ENCODE measurements around the gene NPEPL1. TPM values are rescaled to one million over a fixed set of nuclear protein-coding genes. Genes with fewer than 3 reads are reported as not detected.
"Not testable (repeated sequence)": the region's sequence is repeated elsewhere in the genome, so short reads cannot be mapped to it uniquely, and the experiment has no call there.

Gene NPEPL1
- total and polyA plus RNA-seq, 7 experiments from 2014 or later = 6.2 to 76.2 (median 49.5) TPM

- peaks cover 6 to 39% (median 15%) of the 10 kb centered on the region in 5 donors for H3K27me3 Mint-ChIP-seq
- H3K36me3 ChIP-seq (ENCODE audit: control insufficient read depth in 2 of 3, insufficient read depth in 3 of 3, low read length in 3 of 3); DNase-seq; H3K9me3 Mint-ChIP-seq; H3K4me3 ChIP-seq (ENCODE audit: low read length); POLR2A ChIA-PET; H3K4me1 ChIP-seq (ENCODE audit: control insufficient read depth in 2 of 2, insufficient read depth in 2 of 2, low read length in 2 of 2); H3K27ac Mint-ChIP-seq; H3K4me1 Mint-ChIP-seq; H3K27ac ChIP-seq (ENCODE audit: low read depth, low read length); H3K9me3 ChIP-seq (ENCODE audit: control insufficient read depth in 2 of 3, low read length in 3 of 3); H3K27me3 ChIP-seq (ENCODE audit: control insufficient read depth in 2 of 2, insufficient read depth in 2 of 2, low read length in 2 of 2); intact Hi-C loops (cut with micrococcal nuclease); CTCF ChIA-PET; H3K36me3 Mint-ChIP-seq; H3K4me3 Mint-ChIP-seq; ATAC-seq: not testable (repeated sequence)
Observed at GRCh38 chr20:58750706-58751105, 58.1 kb downstream of the NPEPL1 start.

DNA sequence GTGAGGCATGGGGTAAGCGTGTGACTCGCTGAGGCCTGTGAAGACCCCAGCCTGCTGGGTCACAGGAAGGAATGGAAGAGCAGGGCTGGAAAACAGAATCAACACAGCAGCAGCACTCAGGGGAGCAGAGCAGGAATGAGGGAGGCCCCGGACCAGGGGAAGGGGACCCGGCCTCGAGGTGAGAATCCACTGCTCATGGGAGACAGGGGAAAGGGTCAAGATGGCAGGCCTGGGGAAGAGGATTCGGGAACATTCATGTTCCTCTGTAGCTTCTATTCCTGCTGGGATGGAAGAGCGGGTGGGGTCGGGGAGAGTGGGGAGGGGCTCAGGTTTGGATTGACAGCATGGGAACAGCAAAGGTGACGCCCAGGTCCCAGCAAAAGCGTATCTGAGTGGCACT, 59.4 kb downstream of the NPEPL1 start:
- Mint-ChIP-seq H3K27me3 (peaks cover 12 to 31% (median 12%) of the 10 kb centered on the region in 5 donors), H3K36me3 (peaks cover 0 to 4% (median 0%) of the 10 kb centered on the region in 5 donors), H3K4me3 (no peak overlapping the region), H3K27ac (no peak overlapping the region), H3K9me3 (no peaks in the 10 kb centered on the region), H3K4me1 (peaks cover 0 to 6% (median 0%) of the 10 kb centered on the region in 7 donors)
- Histone ChIP-seq H3K9me3 (ENCODE audit: control insufficient read depth in 2 of 3, low read length in 3 of 3) (no peaks in the 10 kb centered on the region), H3K4me1 (ENCODE audit: control insufficient read depth in 2 of 2, insufficient read depth in 2 of 2, low read length in 2 of 2) (no peaks in the 10 kb centered on the region), H3K27me3 (ENCODE audit: control insufficient read depth in 2 of 2, insufficient read depth in 2 of 2, low read length in 2 of 2) (no peaks in the 10 kb centered on the region), H3K27ac (ENCODE audit: low read depth, low read length) (no peak overlapping the region), H3K4me3 (ENCODE audit: low read length) (no peak overlapping the region), H3K36me3 (ENCODE audit: control insufficient read depth in 2 of 3, insufficient read depth in 3 of 3, low read length in 3 of 3) (no peaks in the 10 kb centered on the region)
- CTCF ChIA-PET = no interaction called here
- ATAC-seq = no peak
- POLR2A ChIA-PET = no interaction called here
- DNase-seq = no peak
- intact Hi-C loops (cut with micrococcal nuclease) = no loop called here

DNA sequence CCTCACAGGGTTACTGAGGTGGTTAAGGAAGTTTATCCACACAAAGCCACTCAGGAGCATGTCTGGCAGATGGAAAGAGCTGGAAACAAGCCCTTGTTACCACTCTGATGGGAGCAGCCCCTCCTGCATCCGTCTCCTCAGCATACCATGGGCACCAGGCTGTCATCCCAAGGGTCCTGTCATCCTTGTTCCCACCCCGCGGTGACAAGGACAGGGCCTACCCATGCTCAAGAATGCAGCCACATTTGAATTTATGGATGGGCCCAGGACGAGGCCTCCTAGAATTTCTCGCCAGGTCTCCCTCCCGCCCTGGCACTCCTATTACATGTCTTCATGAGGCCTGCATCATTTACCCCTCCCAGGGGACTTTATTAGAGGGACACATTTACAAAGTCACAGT, 60.0 kb downstream of the NPEPL1 start:
- peaks cover 0 to 4% (median 0%) of the 10 kb centered on the region in 5 donors for H3K36me3 Mint-ChIP-seq
- H3K27ac ChIP-seq (ENCODE audit: low read depth, low read length) = no peak overlapping the region
- H3K27ac Mint-ChIP-seq = no peak overlapping the region
- CTCF ChIA-PET = no interaction called here
- H3K9me3 ChIP-seq (ENCODE audit: control insufficient read depth in 2 of 3, low read length in 3 of 3) = no peaks in the 10 kb centered on the region
- ATAC-seq (no peak), DNase-seq (no peak)
- H3K4me1 ChIP-seq (ENCODE audit: control insufficient read depth in 2 of 2, insufficient read depth in 2 of 2, low read length in 2 of 2) = no peaks in the 10 kb centered on the region
- no peaks in the 10 kb centered on the region for H3K36me3 ChIP-seq (ENCODE audit: control insufficient read depth in 2 of 3, insufficient read depth in 3 of 3, low read length in 3 of 3)
- POLR2A ChIA-PET = no interaction called here
- no peak overlapping the region for H3K4me3 ChIP-seq (ENCODE audit: low read length)
- intact Hi-C loops (cut with micrococcal nuclease) = no loop called here
- no peak overlapping the region for H3K4me3 Mint-ChIP-seq
- peaks cover 12 to 31% (median 13%) of the 10 kb centered on the region in 5 donors for H3K27me3 Mint-ChIP-seq
- peaks cover 0 to 1% (median 0%) of the 10 kb centered on the region in 11 donors for H3K9me3 Mint-ChIP-seq
- no peaks in the 10 kb centered on the region for H3K27me3 ChIP-seq (ENCODE audit: control insufficient read depth in 2 of 2, insufficient read depth in 2 of 2, low read length in 2 of 2)
- H3K4me1 Mint-ChIP-seq = peaks cover 0 to 6% (median 0%) of the 10 kb centered on the region in 7 donors

DNA sequence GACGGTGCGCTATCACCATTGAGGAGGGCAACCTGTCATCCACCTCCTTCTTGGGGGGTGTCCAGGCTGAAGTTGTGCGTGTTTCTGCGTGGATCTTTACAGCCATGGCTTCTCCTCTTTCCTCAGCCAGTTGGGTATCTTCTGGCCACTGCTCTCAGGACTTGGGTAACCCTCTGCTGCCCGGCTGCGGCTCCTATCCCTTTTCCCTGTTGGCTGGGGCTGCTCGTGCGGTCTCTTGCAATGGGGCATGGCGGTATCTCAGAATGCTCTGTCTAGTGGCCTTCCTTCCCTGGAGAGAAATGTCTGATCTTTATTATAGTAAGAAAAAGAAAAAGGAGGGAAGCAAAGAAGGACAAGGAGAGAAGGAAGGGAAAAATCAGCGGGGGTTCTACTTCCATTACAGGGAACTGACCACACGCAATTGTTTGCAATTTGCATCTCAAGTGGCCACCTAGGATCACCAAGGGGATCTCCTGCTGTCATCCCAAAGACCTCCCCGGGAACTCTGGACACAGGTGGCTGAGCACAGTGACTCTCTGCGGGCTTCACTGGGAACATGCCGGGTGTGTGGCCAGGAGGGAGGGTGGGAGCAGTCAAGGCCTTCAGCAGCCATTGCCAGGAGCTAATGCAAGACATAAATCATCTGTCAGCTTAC, 60.8 kb downstream of the NPEPL1 start:
- H3K27ac Mint-ChIP-seq = no peak overlapping the region
- DNase-seq (no peak), ATAC-seq (no peak)
- H3K27ac ChIP-seq (ENCODE audit: low read depth, low read length) = no peak overlapping the region
- no peak overlapping the region for H3K4me3 ChIP-seq (ENCODE audit: low read length)
- H3K9me3 Mint-ChIP-seq = peaks cover 0 to 1% (median 0%) of the 10 kb centered on the region in 11 donors
- H3K27me3 Mint-ChIP-seq = peaks cover 11 to 31% (median 12%) of the 10 kb centered on the region in 5 donors
- H3K4me1 ChIP-seq (ENCODE audit: control insufficient read depth in 2 of 2, insufficient read depth in 2 of 2, low read length in 2 of 2) = no peaks in the 10 kb centered on the region
- H3K36me3 Mint-ChIP-seq = peaks cover 0 to 4% (median 0%) of the 10 kb centered on the region in 5 donors
- no peaks in the 10 kb centered on the region for H3K27me3 ChIP-seq (ENCODE audit: control insufficient read depth in 2 of 2, insufficient read depth in 2 of 2, low read length in 2 of 2)
- no peak overlapping the region for H3K4me3 Mint-ChIP-seq
- ChIA-PET POLR2A (no interaction called here), CTCF (no interaction called here)
- no peaks in the 10 kb centered on the region for H3K9me3 ChIP-seq (ENCODE audit: control insufficient read depth in 2 of 3, low read length in 3 of 3)
- H3K4me1 Mint-ChIP-seq = peaks cover 0 to 6% (median 0%) of the 10 kb centered on the region in 7 donors
- no peaks in the 10 kb centered on the region for H3K36me3 ChIP-seq (ENCODE audit: control insufficient read depth in 2 of 3, insufficient read depth in 3 of 3, low read length in 3 of 3)
- intact Hi-C loops (cut with micrococcal nuclease) = no loop called here

DNA sequence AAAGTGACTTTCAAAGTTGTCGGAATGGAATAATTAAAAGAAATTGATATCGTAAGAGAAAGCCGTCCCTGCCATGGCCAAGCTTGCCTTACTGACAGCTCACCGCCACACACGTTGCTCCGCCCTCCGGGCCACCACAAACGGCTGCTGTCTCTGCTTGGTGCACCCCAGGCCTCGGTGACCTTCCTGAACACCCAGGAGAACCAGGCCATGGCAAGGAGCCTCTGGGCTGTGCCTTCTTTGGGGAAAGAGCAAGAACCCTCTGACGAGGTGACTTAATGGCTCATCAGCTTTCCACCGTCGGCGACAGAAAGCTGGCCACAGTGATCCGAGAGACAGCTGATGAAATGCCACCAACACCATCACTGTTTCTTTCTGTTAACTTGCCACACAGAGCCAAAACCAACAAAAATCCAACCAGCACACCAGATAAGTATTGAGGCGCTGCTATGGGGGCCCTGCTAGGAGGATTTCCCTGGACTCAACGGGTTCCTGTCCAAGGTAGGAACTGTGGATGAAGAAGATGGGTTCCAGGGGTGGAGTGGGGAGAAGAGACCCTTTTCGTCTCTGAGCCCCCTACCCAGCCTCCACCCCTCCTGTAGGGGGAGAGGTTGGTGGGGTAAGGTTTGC, 61.4 kb downstream of the NPEPL1 start:
- H3K27ac Mint-ChIP-seq = no peak overlapping the region
- POLR2A ChIA-PET = no interaction called here
- intact Hi-C loops (cut with micrococcal nuclease) = no loop called here
- H3K27ac ChIP-seq (ENCODE audit: low read depth, low read length) = no peak overlapping the region
- peaks cover 0 to 6% (median 0%) of the 10 kb centered on the region in 7 donors for H3K4me1 Mint-ChIP-seq
- H3K36me3 Mint-ChIP-seq = peaks cover 0 to 4% (median 0%) of the 10 kb centered on the region in 5 donors
- CTCF ChIA-PET = no interaction called here
- ATAC-seq (no peak), DNase-seq (no peak)
- H3K36me3 ChIP-seq (ENCODE audit: control insufficient read depth in 2 of 3, insufficient read depth in 3 of 3, low read length in 3 of 3) = no peaks in the 10 kb centered on the region
- H3K4me3 Mint-ChIP-seq = no peak overlapping the region
- H3K9me3 Mint-ChIP-seq = peaks cover 0 to 1% (median 0%) of the 10 kb centered on the region in 11 donors
- no peak overlapping the region for H3K4me3 ChIP-seq (ENCODE audit: low read length)
- H3K9me3 ChIP-seq (ENCODE audit: control insufficient read depth in 2 of 3, low read length in 3 of 3) = no peaks in the 10 kb centered on the region
- H3K27me3 ChIP-seq (ENCODE audit: control insufficient read depth in 2 of 2, insufficient read depth in 2 of 2, low read length in 2 of 2) = no peaks in the 10 kb centered on the region
- H3K27me3 Mint-ChIP-seq = peaks cover 10 to 31% (median 12%) of the 10 kb centered on the region in 5 donors
- no peaks in the 10 kb centered on the region for H3K4me1 ChIP-seq (ENCODE audit: control insufficient read depth in 2 of 2, insufficient read depth in 2 of 2, low read length in 2 of 2)

- H3K4me3 Mint-ChIP-seq = no peak overlapping the region
- Histone ChIP-seq H3K27ac (ENCODE audit: low read depth, low read length) (no peak overlapping the region), H3K36me3 (ENCODE audit: control insufficient read depth in 2 of 3, insufficient read depth in 3 of 3, low read length in 3 of 3) (no peaks in the 10 kb centered on the region), H3K4me3 (ENCODE audit: low read length) (no peak overlapping the region), H3K9me3 (ENCODE audit: control insufficient read depth in 2 of 3, low read length in 3 of 3) (no peaks in the 10 kb centered on the region), H3K27me3 (ENCODE audit: control insufficient read depth in 2 of 2, insufficient read depth in 2 of 2, low read length in 2 of 2) (no peaks in the 10 kb centered on the region), H3K4me1 (ENCODE audit: control insufficient read depth in 2 of 2, insufficient read depth in 2 of 2, low read length in 2 of 2) (no peaks in the 10 kb centered on the region)
- DNase-seq = no peak
- peaks cover 0 to 1% (median 0%) of the 10 kb centered on the region in 11 donors for H3K9me3 Mint-ChIP-seq
- H3K4me1 Mint-ChIP-seq = peaks cover 0 to 6% (median 0%) of the 10 kb centered on the region in 7 donors
- ATAC-seq = no peak
- POLR2A ChIA-PET = no interaction called here
- peaks cover 0 to 4% (median 0%) of the 10 kb centered on the region in 5 donors for H3K36me3 Mint-ChIP-seq
- CTCF ChIA-PET = no interaction called here
- H3K27me3 Mint-ChIP-seq = peaks cover 8 to 31% (median 12%) of the 10 kb centered on the region in 5 donors
- H3K27ac Mint-ChIP-seq = no peak overlapping the region
- intact Hi-C loops (cut with micrococcal nuclease) = no loop called here
Observed at GRCh38 chr20:58754584-58754983, 62.0 kb downstream of the NPEPL1 start.

All from naive thymus-derived CD4-positive, alpha-beta T cell (primary cell).